Right atrium auricular region (tissue), 2 donors: ENCODE measurements around the gene MEDAG. TPM values are rescaled to one million over a fixed set of nuclear protein-coding genes. Genes with fewer than 3 reads are reported as not detected.
A peak's percentile ranks its signal among the peaks of the same experiment; 100 is the strongest.

Experiments
- DNase-seq: peaks from one replicate; pipeline ENCODE4 v3.0.0-alpha.2; 2019; ENCODE audit warnings: low spot score
- H3K27ac ChIP-seq, 2 donors: fragments of 200-600 bp; sonication (generic); 1 replicate in 1 of 2; 2 replicates in 1 of 2; pipeline ENCODE4 v1.5.1; 2016 to 2019
- H3K27me3 ChIP-seq, 2 donors: fragments of 200-600 bp; sonication (generic); one replicate each; pipeline versions ENCODE4 v1.5.1 to v1.6.0; 2017 to 2019
- H3K36me3 ChIP-seq: fragments of 200-600 bp; sonication (generic); one replicate; pipeline ENCODE4 v1.5.1; 2016
- H3K4me1 ChIP-seq, 2 donors: fragments of 200-600 bp; sonication (generic); one replicate each; pipeline versions ENCODE4 v1.5.1 to v1.6.0; 2017 to 2019
- H3K4me3 ChIP-seq, 2 donors: fragments of 200-600 bp; sonication (generic); 1 replicate in 1 of 2; 2 replicates in 1 of 2; pipeline ENCODE4 v1.5.1; 2017 to 2019; ENCODE audit warnings: mild to moderate bottlenecking in 1 of 2, moderate library complexity in 1 of 2
- H3K9me3 ChIP-seq, 2 donors: fragments of 200-600 bp; sonication (generic); one replicate each; pipeline ENCODE4 v1.5.1; 2019
- total RNA-seq, 2 donors: library from RNA; depleted of rRNA; stranded (reverse); fragments of >200 nt; gene quantifications; one replicate each; pipeline ENCODE4 v1.1.0, GENCODE V29; 2016
- TF ChIP-seq, protein P1 (sequence below), 2 donors: fragments of 200-600 bp; sonication (generic); IDR thresholded peaks; one replicate each; pipeline ENCODE4 v1.5.1; 2019; ENCODE audit warnings: antibody characterized with exemption in 2 of 2

MEDAG gene
- total RNA-seq, 2 donors from 2014 or later = 37.4 to 42.4 TPM

DNA sequence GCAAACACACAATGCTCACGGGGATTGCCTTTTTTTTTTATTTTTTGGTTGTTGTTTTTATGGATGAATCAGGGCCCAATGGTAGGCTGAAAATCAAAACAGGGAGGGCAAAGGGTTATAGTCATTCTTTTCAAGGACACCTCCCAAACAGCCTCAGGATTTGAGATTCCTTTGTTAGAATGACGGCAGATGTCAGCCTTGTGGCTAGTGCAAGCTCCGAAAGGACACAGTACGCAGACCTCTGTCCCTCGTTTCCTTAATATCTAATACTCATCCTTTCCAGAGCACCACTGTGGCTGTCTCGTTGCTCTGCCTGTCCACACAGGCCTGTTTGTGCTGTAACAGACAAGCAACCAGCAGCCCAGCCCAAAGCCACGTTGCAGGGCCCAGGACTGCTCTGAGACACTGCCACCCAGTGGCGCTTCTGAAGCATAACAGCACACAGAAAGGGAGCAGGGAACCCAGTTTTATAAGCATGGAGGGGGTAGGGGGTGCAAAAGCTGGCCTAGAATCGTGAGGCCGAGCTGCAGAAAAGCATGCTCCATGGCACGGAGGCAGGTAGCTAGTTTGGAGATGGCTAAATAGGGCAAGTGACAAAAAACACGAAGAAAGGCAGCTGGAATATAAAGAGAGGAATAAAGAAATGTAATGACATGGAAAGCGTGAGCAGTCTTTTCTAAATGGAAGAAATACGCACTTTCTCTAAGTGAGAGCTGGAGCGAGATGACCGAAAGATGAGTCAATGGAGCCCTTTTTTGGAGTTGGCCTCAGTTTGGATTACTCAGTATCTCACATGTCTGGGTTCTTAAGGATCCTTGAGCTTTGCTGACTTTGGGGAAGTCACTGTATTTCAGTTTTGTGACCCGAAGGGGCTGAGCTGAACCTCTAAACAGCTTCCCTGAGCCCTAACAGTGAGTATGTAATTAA, 40.7 kb upstream of the MEDAG start:
- no peaks in the 10 kb centered on the region for H3K36me3 ChIP-seq
- peaks cover 0 to 33% of the 10 kb centered on the region in 2 donors for H3K4me1 ChIP-seq
- H3K27ac ChIP-seq = peak overlapping the region; percentile 59 to 72
- no peaks in the 10 kb centered on the region for H3K9me3 ChIP-seq
- H3K27me3 ChIP-seq = no peaks in the 10 kb centered on the region
- TF ChIP-seq, protein P1, sequence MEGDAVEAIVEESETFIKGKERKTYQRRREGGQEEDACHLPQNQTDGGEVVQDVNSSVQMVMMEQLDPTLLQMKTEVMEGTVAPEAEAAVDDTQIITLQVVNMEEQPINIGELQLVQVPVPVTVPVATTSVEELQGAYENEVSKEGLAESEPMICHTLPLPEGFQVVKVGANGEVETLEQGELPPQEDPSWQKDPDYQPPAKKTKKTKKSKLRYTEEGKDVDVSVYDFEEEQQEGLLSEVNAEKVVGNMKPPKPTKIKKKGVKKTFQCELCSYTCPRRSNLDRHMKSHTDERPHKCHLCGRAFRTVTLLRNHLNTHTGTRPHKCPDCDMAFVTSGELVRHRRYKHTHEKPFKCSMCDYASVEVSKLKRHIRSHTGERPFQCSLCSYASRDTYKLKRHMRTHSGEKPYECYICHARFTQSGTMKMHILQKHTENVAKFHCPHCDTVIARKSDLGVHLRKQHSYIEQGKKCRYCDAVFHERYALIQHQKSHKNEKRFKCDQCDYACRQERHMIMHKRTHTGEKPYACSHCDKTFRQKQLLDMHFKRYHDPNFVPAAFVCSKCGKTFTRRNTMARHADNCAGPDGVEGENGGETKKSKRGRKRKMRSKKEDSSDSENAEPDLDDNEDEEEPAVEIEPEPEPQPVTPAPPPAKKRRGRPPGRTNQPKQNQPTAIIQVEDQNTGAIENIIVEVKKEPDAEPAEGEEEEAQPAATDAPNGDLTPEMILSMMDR (IDR thresholded peaks at IDR 0.05) = peak; percentile 83 to 90
- no peak overlapping the region for H3K4me3 ChIP-seq
- peak; percentile 89 for DNase-seq

DNA sequence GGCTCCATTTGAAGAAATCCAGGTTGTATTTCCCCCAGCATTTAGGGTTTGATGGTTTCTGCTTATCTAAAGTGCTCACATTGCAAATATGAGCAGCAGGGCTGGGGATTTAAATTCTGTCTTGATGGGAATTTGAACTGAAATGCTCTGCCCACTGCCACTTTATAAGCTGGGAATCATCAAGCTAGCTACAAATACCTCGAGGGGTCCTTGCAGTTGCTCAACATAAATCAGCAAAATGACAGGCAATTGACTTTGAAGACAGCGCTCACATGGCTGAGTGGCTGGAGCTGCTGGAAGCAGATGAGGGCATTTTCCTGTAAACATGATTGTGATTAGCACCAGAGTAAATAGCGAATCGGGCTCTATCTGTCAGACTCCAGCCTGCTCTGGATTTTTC, 39.4 kb upstream of the MEDAG start:
- Histone ChIP-seq H3K4me1 (peaks cover 0 to 40% of the 10 kb centered on the region in 2 donors), H3K4me3 (no peak overlapping the region), H3K27ac (no peak overlapping the region), H3K27me3 (no peaks in the 10 kb centered on the region), H3K9me3 (no peaks in the 10 kb centered on the region), H3K36me3 (no peaks in the 10 kb centered on the region)
- no peak for DNase-seq
- TF ChIP-seq, protein P1 (IDR thresholded peaks at IDR 0.05) = no peak

DNA sequence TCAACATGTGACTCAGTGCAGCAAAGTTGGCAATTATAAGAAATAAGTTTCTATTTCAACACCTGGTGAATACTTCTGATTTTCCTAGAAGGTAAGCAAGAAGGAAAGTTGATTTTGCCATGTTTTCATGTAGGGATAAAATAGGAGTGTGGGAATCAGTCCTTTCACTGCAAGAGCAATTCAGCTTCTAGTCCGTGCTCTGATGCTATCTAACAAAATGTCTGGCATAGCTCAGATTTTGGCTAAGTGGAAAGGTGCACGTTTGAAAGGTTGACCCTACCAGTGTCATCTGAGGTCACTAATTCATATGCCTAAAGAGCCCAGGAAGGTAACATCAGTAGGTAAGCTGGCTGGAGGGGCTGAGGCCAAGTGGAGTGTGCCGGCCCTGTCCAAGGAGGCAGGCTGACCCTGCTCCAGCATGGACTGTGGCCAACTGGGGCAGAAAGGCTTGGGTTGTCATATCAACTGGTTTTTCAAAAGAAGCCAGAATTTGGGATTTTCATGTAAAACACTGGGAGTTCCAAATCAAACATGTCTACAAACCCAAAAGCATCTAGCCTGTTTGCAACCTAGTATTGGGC, 38.9 kb upstream of the MEDAG start:
- no peaks in the 10 kb centered on the region for H3K27me3 ChIP-seq
- DNase-seq = no peak
- no peaks in the 10 kb centered on the region for H3K36me3 ChIP-seq
- no peaks in the 10 kb centered on the region for H3K9me3 ChIP-seq
- H3K27ac ChIP-seq = no peak overlapping the region
- H3K4me3 ChIP-seq = no peak overlapping the region
- TF ChIP-seq, protein P1 (IDR thresholded peaks at IDR 0.05) = no peak
- H3K4me1 ChIP-seq = peaks cover 0 to 42% of the 10 kb centered on the region in 2 donors

DNA sequence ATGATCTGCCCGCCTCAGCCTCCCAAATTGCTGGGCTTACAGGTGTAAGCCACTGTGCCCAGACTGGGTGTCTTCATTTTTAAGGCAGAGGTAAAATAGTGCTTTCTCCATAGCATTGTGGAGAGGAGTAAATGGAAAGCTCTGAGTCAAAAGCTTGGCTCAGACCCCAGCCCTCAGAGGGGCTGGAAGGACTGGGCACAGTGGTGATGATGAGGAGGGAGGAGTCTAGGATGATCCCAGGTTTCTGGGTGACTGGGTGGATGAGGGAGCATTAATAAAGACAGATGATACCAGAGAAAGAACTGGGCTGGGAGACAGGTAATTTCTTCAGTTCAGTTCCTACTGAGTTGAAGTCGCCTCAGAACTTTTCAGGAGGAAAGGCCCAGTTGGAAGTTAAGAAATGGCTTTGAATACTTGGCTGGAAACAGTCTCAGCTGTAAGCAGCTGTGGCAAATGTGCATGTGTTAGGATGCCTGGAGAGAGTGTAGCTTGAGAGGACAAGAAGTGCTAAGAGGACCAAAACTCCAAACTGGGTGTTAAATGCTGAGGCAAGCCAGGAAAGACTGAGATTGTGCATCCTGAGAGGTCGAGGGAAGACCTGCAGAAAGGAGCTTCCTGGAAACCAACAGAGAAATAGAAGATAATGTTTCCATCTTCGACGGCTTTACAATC, 37.1 kb upstream of the MEDAG start:
- Histone ChIP-seq H3K4me1 (peaks cover 0 to 49% of the 10 kb centered on the region in 2 donors), H3K4me3 (no peak overlapping the region), H3K27me3 (no peaks in the 10 kb centered on the region), H3K9me3 (no peaks in the 10 kb centered on the region), H3K36me3 (no peaks in the 10 kb centered on the region), H3K27ac (peak overlapping the region; percentile 73 to 74)
- TF ChIP-seq, protein P1 (IDR thresholded peaks at IDR 0.05) = no peak
- DNase-seq = no peak

DNA sequence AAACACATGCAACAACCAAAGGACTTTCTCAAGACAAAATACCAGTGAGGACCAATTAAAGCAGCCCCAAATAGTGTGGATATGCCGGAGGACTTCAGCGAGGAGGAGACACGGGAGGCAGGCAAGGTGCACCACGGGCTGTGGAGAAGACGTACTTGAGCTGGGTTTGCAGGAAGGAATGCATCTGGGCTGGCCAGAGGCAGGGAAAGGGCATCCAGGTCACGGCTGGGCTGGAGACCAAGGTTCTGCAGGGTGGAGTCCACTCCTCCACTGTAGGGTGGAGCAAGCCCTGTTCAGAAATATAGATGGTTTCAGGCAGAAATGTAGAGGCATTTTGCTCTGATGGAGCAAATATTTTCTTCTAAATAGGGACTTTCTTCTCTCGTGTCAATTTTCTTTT, 36.6 kb upstream of the MEDAG start:
- Histone ChIP-seq H3K36me3 (no peaks in the 10 kb centered on the region), H3K4me3 (no peak overlapping the region), H3K9me3 (no peaks in the 10 kb centered on the region), H3K27me3 (no peaks in the 10 kb centered on the region), H3K4me1 (peaks cover 0 to 49% of the 10 kb centered on the region in 2 donors), H3K27ac (peak overlapping the region; percentile 73 to 74)
- DNase-seq = no peak
- TF ChIP-seq, protein P1 (IDR thresholded peaks at IDR 0.05) = no peak
